Measurements from ENCODE around the gene RANBP10. TPM values are rescaled to one million over a fixed set of nuclear protein-coding genes. Genes with fewer than 3 reads are reported as not detected.

Gene RANBP10
- total RNA-seq, 1 donor from 2014 or later = 21.7 TPM

DNA sequence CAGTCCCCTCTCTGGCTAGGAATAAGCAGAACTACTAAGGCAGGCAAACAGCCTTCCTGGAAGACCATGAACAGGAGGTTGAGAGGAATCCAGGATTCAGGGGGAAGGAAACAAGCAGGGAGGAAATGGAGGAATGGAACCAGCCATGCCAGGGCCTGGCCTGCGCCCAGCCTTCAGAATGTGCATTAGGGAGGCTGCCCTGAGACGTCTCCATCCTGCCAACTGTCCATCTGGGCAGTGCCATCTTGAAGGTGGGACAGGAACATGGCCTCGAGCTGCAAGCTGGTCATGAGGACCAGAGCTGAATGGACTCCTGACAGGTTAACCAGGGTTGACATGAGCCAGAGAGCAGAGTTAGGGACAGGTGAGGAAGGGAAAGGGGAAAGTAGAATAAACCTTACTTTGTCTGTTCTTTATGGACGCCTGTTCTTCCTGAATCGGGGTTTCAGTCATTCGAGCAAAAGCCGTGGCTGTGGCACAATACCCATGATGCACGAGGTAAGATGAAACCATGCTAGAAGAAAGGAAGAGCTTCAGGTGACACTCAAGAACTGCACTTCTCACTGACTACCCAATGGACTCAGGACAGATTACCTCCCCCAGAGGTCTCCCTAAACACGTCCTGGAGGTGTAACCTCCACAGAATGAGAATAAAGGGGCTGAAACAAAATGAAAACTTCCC lies 75.1 kb downstream of the RANBP10 start:
- H3K27me3 Mint-ChIP-seq (ENCODE audit: low read depth) = no peaks in the 10 kb centered on the region
- H3K9me3 Mint-ChIP-seq = no peaks in the 10 kb centered on the region
- TF ChIP-seq, protein P1, sequence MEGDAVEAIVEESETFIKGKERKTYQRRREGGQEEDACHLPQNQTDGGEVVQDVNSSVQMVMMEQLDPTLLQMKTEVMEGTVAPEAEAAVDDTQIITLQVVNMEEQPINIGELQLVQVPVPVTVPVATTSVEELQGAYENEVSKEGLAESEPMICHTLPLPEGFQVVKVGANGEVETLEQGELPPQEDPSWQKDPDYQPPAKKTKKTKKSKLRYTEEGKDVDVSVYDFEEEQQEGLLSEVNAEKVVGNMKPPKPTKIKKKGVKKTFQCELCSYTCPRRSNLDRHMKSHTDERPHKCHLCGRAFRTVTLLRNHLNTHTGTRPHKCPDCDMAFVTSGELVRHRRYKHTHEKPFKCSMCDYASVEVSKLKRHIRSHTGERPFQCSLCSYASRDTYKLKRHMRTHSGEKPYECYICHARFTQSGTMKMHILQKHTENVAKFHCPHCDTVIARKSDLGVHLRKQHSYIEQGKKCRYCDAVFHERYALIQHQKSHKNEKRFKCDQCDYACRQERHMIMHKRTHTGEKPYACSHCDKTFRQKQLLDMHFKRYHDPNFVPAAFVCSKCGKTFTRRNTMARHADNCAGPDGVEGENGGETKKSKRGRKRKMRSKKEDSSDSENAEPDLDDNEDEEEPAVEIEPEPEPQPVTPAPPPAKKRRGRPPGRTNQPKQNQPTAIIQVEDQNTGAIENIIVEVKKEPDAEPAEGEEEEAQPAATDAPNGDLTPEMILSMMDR (conservative IDR thresholded peaks at IDR 0.05) = no peak
- no peak for DNase-seq (ENCODE audit: low read depth, low spot score)
- H3K36me3 Mint-ChIP-seq (ENCODE audit: low read depth) = peaks cover 5% of the 10 kb centered on the region
- no peaks in the 10 kb centered on the region for H3K4me1 Mint-ChIP-seq
- no peak overlapping the region for H3K4me3 Mint-ChIP-seq
- H3K27ac Mint-ChIP-seq (ENCODE audit: unreplicated experiment) = no peak overlapping the region

- TF ChIP-seq, protein P1 (conservative IDR thresholded peaks at IDR 0.05) = no peak
- Mint-ChIP-seq H3K27me3 (ENCODE audit: low read depth) (no peaks in the 10 kb centered on the region), H3K4me3 (no peak overlapping the region), H3K9me3 (no peaks in the 10 kb centered on the region), H3K27ac (ENCODE audit: unreplicated experiment) (peak overlapping the region; percentile 38), H3K4me1 (no peaks in the 10 kb centered on the region), H3K36me3 (ENCODE audit: low read depth) (peaks cover 5% of the 10 kb centered on the region)
- no peak for DNase-seq (ENCODE audit: low read depth, low spot score)
Observed at GRCh38 chr16:67730326-67730725, 76.0 kb downstream of the RANBP10 start.

- Mint-ChIP-seq H3K27me3 (ENCODE audit: low read depth) (no peaks in the 10 kb centered on the region), H3K4me1 (no peaks in the 10 kb centered on the region), H3K4me3 (no peak overlapping the region), H3K27ac (ENCODE audit: unreplicated experiment) (no peak overlapping the region), H3K9me3 (no peaks in the 10 kb centered on the region), H3K36me3 (ENCODE audit: low read depth) (peaks cover 5% of the 10 kb centered on the region)
- no peak for DNase-seq (ENCODE audit: low read depth, low spot score)
- TF ChIP-seq, protein P1 (conservative IDR thresholded peaks at IDR 0.05) = no peak
Observed at GRCh38 chr16:67729636-67730248, 76.6 kb downstream of the RANBP10 start.

DNA sequence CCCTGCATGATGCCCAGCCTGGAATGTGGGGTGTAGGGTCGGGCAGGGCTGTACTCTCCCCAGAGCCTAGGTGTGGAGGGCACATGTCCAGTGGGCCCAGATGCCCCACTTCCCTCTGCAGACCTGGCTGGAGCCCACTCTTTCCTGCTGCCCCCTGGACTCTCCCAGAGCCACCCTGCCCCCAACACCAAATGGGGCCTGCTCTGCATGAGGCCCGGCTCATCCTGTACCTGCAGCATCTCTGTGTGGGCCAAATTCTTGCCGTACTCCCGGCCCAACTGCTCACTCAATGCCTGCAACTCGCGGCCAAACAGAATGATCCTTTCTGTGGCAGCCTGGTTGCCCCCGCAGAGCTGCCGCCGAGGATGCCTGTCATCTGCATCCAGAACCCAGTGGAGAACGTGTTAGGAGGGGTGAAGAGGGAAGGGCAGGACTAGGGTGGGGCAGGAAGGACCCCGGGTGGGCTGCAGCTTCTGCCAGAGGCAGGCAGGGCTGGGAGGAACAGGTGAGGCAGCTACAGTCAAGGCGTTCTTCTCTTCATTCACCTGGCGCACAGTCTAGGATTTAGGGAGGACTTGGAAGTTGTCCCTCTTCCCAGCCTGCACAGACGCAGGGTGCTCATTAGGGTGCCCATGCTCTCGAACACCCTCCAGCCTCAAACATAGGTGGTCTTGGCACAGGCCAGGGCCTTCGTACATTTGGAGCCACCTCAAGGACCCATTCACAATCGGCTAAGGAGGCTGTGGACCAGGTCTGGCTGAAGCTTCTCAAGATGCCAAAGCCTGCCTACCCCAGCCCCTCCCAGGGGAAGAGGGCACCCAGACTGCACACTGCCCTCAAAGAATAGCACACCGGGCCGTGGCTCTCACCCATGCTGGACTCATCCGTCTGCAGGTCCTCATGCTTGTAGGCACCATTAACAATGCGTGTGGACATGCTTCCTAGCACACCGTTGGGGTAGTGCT lies 78.6 kb downstream of the RANBP10 start:
- Mint-ChIP-seq H3K27me3 (ENCODE audit: low read depth) (no peaks in the 10 kb centered on the region), H3K4me3 (no peak overlapping the region), H3K4me1 (no peaks in the 10 kb centered on the region), H3K27ac (ENCODE audit: unreplicated experiment) (no peak overlapping the region), H3K36me3 (ENCODE audit: low read depth) (peaks cover 5% of the 10 kb centered on the region), H3K9me3 (no peaks in the 10 kb centered on the region)
- TF ChIP-seq, protein P1 (conservative IDR thresholded peaks at IDR 0.05) = no peak
- no peak for DNase-seq (ENCODE audit: low read depth, low spot score)
